GM10847 (cell line): ENCODE data around the gene CLDN3.

Experiments used
- POLR2A ChIP-seq: IDR thresholded peaks from 2 replicates; pipeline ENCODE4 v1.6.1; 2011; ENCODE audit not compliant: insufficient read length; ENCODE audit errors: extremely low read depth

The CLDN3 gene, protein sequence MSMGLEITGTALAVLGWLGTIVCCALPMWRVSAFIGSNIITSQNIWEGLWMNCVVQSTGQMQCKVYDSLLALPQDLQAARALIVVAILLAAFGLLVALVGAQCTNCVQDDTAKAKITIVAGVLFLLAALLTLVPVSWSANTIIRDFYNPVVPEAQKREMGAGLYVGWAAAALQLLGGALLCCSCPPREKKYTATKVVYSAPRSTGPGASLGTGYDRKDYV

GRCh38 chr7:73770002-73770859 is at the start of gene CLDN3:
Gene CLDN3, minus strand, starts transcription at chr7:73770270. Its CDS starts 221 bp downstream, at chr7:73770049.
- no peak for TF ChIP-seq POLR2A

- TF ChIP-seq POLR2A: no peak
Observed at GRCh38 chr7:73817121-73817520, 47.1 kb upstream of the CLDN3 start.

DNA sequence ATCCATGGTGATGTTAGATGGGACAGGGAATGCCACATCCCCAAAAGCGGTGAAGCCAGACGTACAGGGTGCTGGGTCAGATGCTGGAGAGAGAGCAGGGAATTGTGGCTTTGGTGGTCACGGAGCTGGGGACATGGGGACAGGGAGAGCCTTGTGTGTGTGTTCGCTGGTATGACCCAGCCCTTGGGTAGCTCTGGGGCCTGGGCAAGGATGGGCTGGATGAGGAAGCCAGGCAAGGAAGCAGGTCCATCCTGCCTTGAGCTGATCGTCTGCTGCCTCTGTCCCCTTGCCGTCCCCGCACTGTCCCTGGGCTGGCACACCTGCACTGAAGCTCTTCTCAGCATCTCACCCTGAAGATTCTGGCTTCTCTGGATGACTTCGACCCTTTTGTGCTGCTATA is 45.4 kb upstream of the CLDN3 start:
- no peak for TF ChIP-seq POLR2A

DNA sequence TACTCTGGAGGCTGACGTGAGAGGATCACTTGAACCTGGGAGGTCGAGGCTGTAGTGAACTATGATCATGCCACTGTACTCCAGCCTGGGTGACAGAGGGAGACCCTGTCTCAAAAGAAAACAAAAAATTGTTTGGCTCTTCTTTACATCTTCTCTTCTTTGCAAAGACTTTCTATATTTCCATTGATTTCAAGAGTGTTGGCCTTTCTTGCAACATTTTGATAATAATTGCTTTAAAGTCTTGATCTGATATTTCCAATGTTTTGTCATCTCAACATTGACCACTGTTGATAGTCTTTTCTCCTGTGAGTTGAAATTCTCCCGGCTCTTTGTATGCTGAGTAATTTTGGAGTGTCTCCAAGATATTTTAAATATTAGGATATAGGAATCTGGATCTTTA is 42.9 kb upstream of the CLDN3 start:
- TF ChIP-seq POLR2A: no peak

DNA sequence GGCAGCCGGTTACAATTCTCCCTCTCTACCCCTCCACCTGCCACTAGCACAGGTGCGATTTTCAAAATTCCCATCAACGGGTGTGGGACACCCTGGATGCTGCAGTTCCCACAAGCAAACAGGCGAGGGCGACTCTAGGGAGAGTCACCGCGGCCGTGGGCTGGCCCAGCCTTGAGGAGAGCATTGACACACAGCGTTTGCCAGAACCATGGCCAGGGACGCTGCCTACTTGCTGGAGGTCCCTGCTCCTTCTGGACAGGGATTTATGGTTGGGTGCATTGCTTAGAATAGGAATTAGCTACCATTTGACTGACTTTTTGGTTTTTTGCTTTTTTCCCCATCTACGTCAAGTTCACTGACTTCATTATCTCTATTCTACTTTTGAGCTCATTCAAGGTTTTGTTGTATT is 41.7 kb upstream of the CLDN3 start:
- no peak for TF ChIP-seq POLR2A

DNA sequence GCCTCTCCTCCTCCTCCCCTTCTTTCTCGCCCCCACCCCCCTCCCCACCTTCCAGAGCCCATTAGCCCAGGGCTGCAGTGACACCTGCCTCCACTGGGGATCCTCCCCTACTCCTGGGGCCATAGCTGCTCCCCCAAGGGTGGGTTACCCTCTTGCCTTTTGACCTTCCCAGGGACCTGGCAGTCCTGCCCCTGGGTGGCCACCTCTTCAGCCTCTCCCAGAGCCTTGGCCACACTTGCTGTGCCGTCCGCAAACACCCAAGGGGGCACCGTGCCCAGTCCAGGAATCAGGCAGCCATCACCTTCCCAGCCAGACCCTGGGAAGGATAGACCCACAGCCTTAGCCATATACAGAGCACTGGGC is 40.9 kb upstream of the CLDN3 start:
- TF ChIP-seq POLR2A: no peak

- TF ChIP-seq POLR2A: no peak
Observed at GRCh38 chr7:73809467-73809951, 39.4 kb upstream of the CLDN3 start.

GRCh38 chr7:73802459-73802858 is 32.4 kb upstream of the CLDN3 start:
- TF ChIP-seq POLR2A: no peak

DNA sequence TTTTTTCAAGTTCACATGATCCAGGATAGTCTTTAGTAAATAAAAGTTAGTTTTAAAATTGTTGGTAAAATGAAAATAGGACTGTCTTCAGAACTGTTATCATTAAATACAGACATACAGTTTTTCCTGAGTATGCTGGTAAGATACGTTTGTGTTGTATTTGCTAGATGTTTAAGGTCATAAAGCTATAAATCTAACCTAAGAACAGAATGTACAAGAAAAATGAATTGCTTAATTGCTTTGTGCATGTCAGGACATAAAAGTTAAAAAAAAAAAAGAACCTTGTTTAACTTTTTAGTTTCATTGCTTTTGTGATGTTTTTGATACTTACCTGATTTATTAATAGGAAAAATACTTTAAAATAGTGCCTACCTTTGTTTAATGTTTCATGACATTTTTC is 31.5 kb upstream of the CLDN3 start:
- TF ChIP-seq POLR2A: no peak

DNA sequence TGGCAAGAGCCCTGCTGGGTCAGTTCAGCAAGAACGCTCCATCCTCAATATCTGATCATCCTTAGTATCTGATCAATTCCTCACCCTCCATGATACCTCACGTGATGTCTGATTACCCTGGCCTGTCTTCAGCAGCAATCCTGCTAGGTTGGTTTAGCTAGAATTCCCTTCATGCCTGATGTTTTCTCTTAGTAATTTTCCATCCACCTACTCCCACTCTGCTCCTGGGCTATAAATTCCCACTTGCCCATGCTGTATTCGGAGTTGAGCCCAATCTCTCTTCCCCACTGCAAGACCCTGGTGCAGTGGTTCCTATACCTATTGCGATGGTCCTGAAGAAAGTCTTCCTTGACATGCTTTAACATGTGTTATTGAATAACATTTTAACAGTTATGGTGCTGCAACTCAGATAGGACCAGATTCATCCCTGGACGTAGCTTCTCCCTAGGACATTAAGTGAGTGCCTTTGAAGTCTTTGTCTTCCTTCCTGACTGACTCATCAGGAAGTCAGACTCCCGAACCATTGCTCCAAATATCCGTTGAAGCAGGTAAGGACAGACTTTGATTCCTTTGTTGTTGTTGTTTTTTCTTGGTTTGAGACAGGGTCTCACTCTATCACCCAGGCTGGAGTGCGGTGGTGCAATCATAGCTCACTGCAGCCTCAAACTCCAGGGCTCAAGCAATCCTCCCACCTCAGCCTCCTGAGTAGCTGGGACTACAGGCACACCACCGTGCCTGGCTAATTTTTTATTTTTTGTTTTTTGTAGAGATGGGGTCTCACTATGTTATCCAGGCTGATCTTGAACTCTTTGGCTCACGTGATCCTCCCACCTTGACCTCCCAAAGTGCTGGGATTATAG is 29.4 kb upstream of the CLDN3 start:
- TF ChIP-seq POLR2A: no peak

DNA sequence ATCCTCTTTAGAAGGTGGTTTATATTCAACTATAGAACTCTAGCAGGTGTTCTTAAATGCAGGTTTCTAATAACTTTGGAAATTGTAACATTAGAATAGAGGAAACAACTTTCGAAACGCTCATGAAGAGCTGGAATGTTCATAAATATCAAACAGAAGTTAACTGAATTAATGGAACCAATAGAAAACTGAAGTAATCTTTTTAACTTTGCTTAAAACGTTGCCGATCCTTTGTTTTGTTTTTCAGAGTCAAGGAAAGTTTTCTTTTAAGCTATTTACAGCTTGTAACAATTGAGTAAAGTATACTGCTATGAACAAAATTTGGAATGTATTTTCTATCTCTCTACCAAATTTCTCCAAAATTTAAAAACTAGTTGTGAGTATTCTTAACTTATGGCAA is 19.0 kb upstream of the CLDN3 start:
- TF ChIP-seq POLR2A: no peak

DNA sequence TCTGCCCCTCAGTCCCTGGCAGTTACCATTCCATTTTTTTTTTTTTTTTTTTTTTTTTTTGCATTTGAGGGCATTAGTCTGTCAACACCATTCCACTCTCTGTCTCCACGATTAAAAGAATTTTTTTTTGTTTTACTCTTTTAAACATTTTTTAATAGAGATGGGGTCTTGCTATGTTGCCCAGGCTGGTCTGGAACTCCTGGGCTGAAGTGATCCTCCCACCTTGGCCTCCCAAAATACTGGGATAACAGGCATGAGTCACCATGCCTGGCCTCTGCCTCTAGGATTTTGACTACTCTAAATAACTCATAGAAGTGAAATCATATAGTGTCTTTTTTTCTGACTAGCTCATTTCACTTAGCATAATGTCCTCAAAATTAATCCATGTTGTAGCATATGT is 16.5 kb upstream of the CLDN3 start:
- TF ChIP-seq POLR2A: no peak

GRCh38 chr7:73779517-73779916 is 9.4 kb upstream of the CLDN3 start:
- TF ChIP-seq POLR2A: no peak

DNA sequence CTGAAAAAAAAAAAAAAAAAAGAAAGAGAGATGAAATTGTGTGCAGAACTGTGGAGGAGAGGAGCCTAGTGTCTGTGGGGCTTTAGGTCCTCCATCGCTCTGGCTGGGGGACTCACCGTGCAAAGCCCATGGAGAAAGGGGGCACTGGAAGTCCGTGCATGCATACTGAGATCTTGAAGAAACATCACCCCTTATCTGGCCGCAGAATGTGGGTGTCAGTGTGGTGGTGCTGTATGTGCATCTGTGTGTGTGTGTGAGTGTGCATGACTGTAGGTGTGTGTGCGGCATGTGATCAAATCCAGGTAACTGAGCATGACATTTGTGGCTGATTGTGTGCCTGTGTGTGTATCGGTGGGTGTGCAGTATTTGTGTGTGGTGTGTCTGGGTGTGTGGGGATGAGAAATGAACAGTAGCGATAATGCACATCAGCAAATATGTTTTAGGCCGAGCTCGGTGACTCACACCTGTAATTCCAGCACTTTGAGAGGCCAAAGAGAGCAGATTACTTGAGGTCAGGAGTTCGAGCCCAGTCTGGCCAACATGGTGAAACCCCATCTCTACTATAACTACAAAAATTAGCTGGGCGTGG is 8.8 kb upstream of the CLDN3 start:
- no peak for TF ChIP-seq POLR2A

DNA sequence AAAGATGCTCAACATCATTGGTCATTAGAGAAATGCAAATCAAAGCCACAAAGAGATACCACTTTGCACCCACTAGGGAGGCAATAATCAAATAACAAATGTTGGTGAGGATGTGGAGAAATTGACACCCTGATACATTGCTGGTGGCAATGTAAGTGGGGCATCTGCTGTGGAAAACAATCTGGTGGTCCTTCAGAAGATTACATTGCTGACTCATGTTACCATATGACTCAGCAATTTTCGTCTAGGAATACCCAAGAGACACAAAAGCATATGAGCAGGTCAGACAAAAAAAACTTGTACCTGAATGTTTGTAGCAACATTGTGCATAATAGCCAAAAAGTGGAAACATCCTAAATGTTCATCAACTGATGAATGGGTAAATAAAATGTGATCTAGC is 4.9 kb upstream of the CLDN3 start:
- no peak for TF ChIP-seq POLR2A
